H9 (cell line): ENCODE results near the gene PLEKHD1. TPM values are rescaled to one million over a fixed set of nuclear protein-coding genes. Genes with fewer than 3 reads are reported as not detected.

Experiments used
- DNase-seq: peaks from one replicate; pipeline ENCODE4 v3.0.0-alpha.2; 2017
- H2AFZ ChIP-seq: one replicate; pipeline ENCODE4 v1.6.1; 2013; ENCODE audit warnings: mild to moderate bottlenecking, low read length, control low read depth, moderate library complexity
- H2AK5ac ChIP-seq: 2 replicates; pipeline ENCODE4 v1.6.1; 2013; ENCODE audit warnings: low read length, control low read depth, mixed read lengths; ENCODE audit not compliant: insufficient read length
- H2BK120ac ChIP-seq: one replicate; pipeline ENCODE4 v1.6.1; 2013; ENCODE audit warnings: low read depth, mild to moderate bottlenecking, low read length, control low read depth, inconsistent platforms; ENCODE audit not compliant: poor library complexity, severe bottlenecking
- H2BK12ac ChIP-seq: 2 replicates; pipeline ENCODE4 v1.6.1; 2013; ENCODE audit warnings: low read length, control low read depth, mixed read lengths, low read depth; ENCODE audit not compliant: insufficient read length
- H2BK15ac ChIP-seq: 2 replicates; pipeline ENCODE4 v1.6.1; 2013; ENCODE audit warnings: low read depth, low read length, control low read depth
- H2BK20ac ChIP-seq: one replicate; pipeline ENCODE4 v1.6.1; 2013; ENCODE audit warnings: low read depth, mild to moderate bottlenecking, low read length, control low read depth, inconsistent platforms; ENCODE audit not compliant: poor library complexity, severe bottlenecking
- H2BK5ac ChIP-seq: 2 replicates; pipeline ENCODE4 v1.6.1; 2013; ENCODE audit warnings: low read length, control low read depth, mixed read lengths; ENCODE audit not compliant: insufficient read length
- H3K14ac ChIP-seq: 2 replicates; pipeline ENCODE4 v1.6.1; 2013; ENCODE audit warnings: low read length, control low read depth; ENCODE audit not compliant: insufficient read depth
- H3K18ac ChIP-seq: 2 replicates; pipeline ENCODE4 v1.6.1; 2013; ENCODE audit warnings: low read depth, mild to moderate bottlenecking, mixed read lengths, low read length, control low read depth; ENCODE audit not compliant: insufficient read length
- H3K23ac ChIP-seq: 2 replicates; pipeline ENCODE4 v1.6.1; 2013; ENCODE audit warnings: low read length, control low read depth, mixed read lengths, low read depth; ENCODE audit not compliant: insufficient read length
- H3K23me2 ChIP-seq: 2 replicates; pipeline ENCODE4 v1.6.1; 2013; ENCODE audit warnings: low read depth, mild to moderate bottlenecking, mixed read lengths, low read length, control low read depth; ENCODE audit not compliant: insufficient read length, poor library complexity, severe bottlenecking
- H3K27ac ChIP-seq: 2 replicates; pipeline ENCODE4 v1.5.1; 2013; ENCODE audit warnings: low read length, control low read depth, mixed read lengths, low read depth; ENCODE audit not compliant: insufficient read length
- H3K27me3 ChIP-seq: 2 replicates; pipeline ENCODE4 v1.6.1; 2013; ENCODE audit warnings: low read length, control low read depth, inconsistent platforms; ENCODE audit not compliant: insufficient read depth
- H3K4ac ChIP-seq: 2 replicates; pipeline ENCODE4 v1.6.1; 2013; ENCODE audit warnings: low read depth, mild to moderate bottlenecking, control low read depth, inconsistent platforms, low read length, moderate library complexity
- H3K4me1 ChIP-seq: 2 replicates; pipeline ENCODE4 v1.6.1; 2013; ENCODE audit warnings: low read length, control low read depth, inconsistent platforms; ENCODE audit not compliant: insufficient read depth
- H3K4me2 ChIP-seq: 2 replicates; pipeline ENCODE4 v1.6.1; 2013; ENCODE audit warnings: low read length, control low read depth, mixed read lengths; ENCODE audit not compliant: insufficient read length, insufficient read depth
- H3K56ac ChIP-seq: 2 replicates; pipeline ENCODE4 v1.6.1; 2013; ENCODE audit warnings: low read depth, mild to moderate bottlenecking, mixed read lengths, low read length, control low read depth; ENCODE audit not compliant: insufficient read length
- H3K79me1 ChIP-seq: 2 replicates; pipeline ENCODE4 v1.6.1; 2013; ENCODE audit warnings: low read depth, mild to moderate bottlenecking, moderate library complexity, low read length, control low read depth, inconsistent platforms; ENCODE audit not compliant: insufficient read depth, poor library complexity, severe bottlenecking
- H3K79me2 ChIP-seq: 2 replicates; pipeline ENCODE4 v1.6.1; 2013; ENCODE audit warnings: low read length, control low read depth, inconsistent platforms; ENCODE audit not compliant: insufficient read depth
- H3K9ac ChIP-seq: 2 replicates; pipeline ENCODE4 v1.6.1; 2013; ENCODE audit warnings: low read length, control low read depth, mixed read lengths; ENCODE audit not compliant: insufficient read length; ENCODE audit errors: extremely low read depth
- H3K9me3 ChIP-seq: one replicate; pipeline ENCODE4 v1.6.1; 2013; ENCODE audit warnings: low read depth, low read length, inconsistent platforms; ENCODE audit not compliant: control insufficient read depth
- H3T11ph ChIP-seq: one replicate; pipeline ENCODE4 v1.6.1; 2013; ENCODE audit warnings: mild to moderate bottlenecking, low read length, control low read depth, inconsistent platforms
- H4K20me1 ChIP-seq: one replicate; pipeline ENCODE4 v1.6.1; 2013; ENCODE audit not compliant: control insufficient read depth, insufficient read length, insufficient read depth
- H4K5ac ChIP-seq: 2 replicates; pipeline ENCODE4 v1.6.1; 2013; ENCODE audit warnings: low read depth, mild to moderate bottlenecking, mixed read lengths, low read length, control low read depth; ENCODE audit not compliant: insufficient read length
- H4K8ac ChIP-seq: replicated peaks from 2 replicates; pipeline ENCODE4 v1.6.1; 2013; ENCODE audit warnings: low read length, control low read depth, mixed read lengths, low read depth; ENCODE audit not compliant: insufficient read length
- H4K91ac ChIP-seq: 2 replicates; pipeline ENCODE4 v1.6.1; 2013; ENCODE audit warnings: low read depth, mild to moderate bottlenecking, moderate library complexity, mixed read lengths, low read length, control low read depth; ENCODE audit not compliant: insufficient read length
- H3K27ac Mint-ChIP-seq, 3 experiments: 2 replicates in 2 of 3; 3 replicates in 1 of 3; pipeline ENCODE4 v1.8.0; 2020 to 2021; ENCODE audit warnings: mixed read lengths in 3 of 3, mild to moderate bottlenecking in 1 of 3, moderate library complexity in 1 of 3
- H3K27me3 Mint-ChIP-seq: 2 replicates; pipeline ENCODE4 v1.8.0; 2021; ENCODE audit warnings: low read depth, mild to moderate bottlenecking, moderate library complexity, mixed read lengths
- H3K36me3 Mint-ChIP-seq, 3 experiments: 2 replicates in 2 of 3; 3 replicates in 1 of 3; pipeline ENCODE4 v1.8.0; 2020 to 2021; ENCODE audit warnings: low read depth in 3 of 3, mixed read lengths in 3 of 3; ENCODE audit not compliant: insufficient read depth in 1 of 3
- H3K4me1 Mint-ChIP-seq, 2 experiments: 2 replicates each; pipeline ENCODE4 v1.8.0; 2020; ENCODE audit warnings: mixed read lengths in 2 of 2
- H3K4me3 Mint-ChIP-seq, 2 experiments: 2 replicates in 1 of 2; 3 replicates in 1 of 2; pipeline ENCODE4 v1.8.0; 2020 to 2021; ENCODE audit warnings: mild to moderate bottlenecking in 2 of 2, mixed read lengths in 2 of 2, moderate library complexity in 1 of 2
- H3K9me3 Mint-ChIP-seq, 2 experiments: 2 replicates in 1 of 2; 3 replicates in 1 of 2; pipeline ENCODE4 v1.8.0; 2020; ENCODE audit warnings: mild to moderate bottlenecking in 2 of 2, mixed read lengths in 2 of 2, moderate library complexity in 1 of 2
- WGBS: extraction: QIAGEN DNeasy Blood & Tissue Kit; methylation state at CpG from one replicate; pipeline ENCODE4 v1.1.7; 2013; ENCODE audit warnings: missing lambda C conversion rate, low lambda C conversion rate, mixed read lengths; ENCODE audit not compliant: insufficient read length; ENCODE audit errors: extremely low coverage; 5-methylcytosine and 5-hydroxymethylcytosine counted together
- total RNA-seq: library from RNA; stranded (reverse); gene quantifications from 2 replicates; pipeline ENCODE4 v1.2.1, GENCODE V29; 2021
- TF ChIP-seq, protein P1 (sequence below): fragments of 200-600 bp; sonication (generic); conservative IDR thresholded peaks from 3 replicates; pipeline ENCODE4 v1.8.0; 2021; ENCODE audit warnings: antibody characterized with exemption, mild to moderate bottlenecking

Gene PLEKHD1
- total RNA-seq, 1 experiment from 2014 or later = 0.37 TPM

DNA sequence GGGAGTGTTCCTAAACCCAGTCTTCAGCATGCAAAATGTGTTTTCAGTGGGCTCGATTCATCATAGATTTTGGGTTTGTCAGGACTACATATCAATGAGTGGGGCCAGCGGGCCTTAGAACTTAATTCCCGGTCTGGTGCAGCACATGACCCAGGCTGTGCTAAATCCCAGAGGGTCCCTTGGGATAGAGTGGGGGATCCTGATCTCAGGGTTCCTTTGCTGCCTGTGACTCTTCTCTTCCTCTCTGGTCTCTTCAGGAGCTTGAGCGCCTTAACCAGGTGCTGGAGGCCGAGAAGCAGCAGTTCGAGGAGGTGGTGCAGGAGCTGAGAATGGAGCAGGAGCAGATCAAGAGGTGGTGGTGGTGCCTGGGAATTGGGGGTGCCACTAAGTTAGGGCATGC is 37.5 kb downstream of the PLEKHD1 start:
- no peaks in the 10 kb centered on the region for H3K79me1 ChIP-seq
- no peak overlapping the region for H4K5ac ChIP-seq
- no peak overlapping the region for H3K56ac ChIP-seq
- H2AK5ac ChIP-seq = no peak overlapping the region
- H2BK20ac ChIP-seq = no peak overlapping the region
- no peak overlapping the region for H3K14ac ChIP-seq
- no peak overlapping the region for H2BK12ac ChIP-seq
- no peak overlapping the region for H3K27ac ChIP-seq
- no peak overlapping the region for H3K23ac ChIP-seq
- no peak overlapping the region for H3K4me3 Mint-ChIP-seq
- peaks cover 23 to 25% of the 10 kb centered on the region in 2 experiments for H3K4me1 Mint-ChIP-seq
- DNase-seq = no peak
- no peaks in the 10 kb centered on the region; the same call in 1 of the 2 replicates for H3K4me1 ChIP-seq
- no peak overlapping the region for H3K9ac ChIP-seq
- peaks cover 13% of the 10 kb centered on the region for H3K27me3 Mint-ChIP-seq
- no peaks in the 10 kb centered on the region for H3K23me2 ChIP-seq
- no peak overlapping the region for H3K4ac ChIP-seq
- no peaks in the 10 kb centered on the region for H3K9me3 ChIP-seq
- no peak overlapping the region for H3K18ac ChIP-seq
- no peak overlapping the region for H4K8ac ChIP-seq
- H3T11ph ChIP-seq = no peak overlapping the region
- H3K27ac Mint-ChIP-seq = no peak overlapping the region
- no CpG with 5 or more reads among the region's 6 CpGs for WGBS
- TF ChIP-seq, protein P1, sequence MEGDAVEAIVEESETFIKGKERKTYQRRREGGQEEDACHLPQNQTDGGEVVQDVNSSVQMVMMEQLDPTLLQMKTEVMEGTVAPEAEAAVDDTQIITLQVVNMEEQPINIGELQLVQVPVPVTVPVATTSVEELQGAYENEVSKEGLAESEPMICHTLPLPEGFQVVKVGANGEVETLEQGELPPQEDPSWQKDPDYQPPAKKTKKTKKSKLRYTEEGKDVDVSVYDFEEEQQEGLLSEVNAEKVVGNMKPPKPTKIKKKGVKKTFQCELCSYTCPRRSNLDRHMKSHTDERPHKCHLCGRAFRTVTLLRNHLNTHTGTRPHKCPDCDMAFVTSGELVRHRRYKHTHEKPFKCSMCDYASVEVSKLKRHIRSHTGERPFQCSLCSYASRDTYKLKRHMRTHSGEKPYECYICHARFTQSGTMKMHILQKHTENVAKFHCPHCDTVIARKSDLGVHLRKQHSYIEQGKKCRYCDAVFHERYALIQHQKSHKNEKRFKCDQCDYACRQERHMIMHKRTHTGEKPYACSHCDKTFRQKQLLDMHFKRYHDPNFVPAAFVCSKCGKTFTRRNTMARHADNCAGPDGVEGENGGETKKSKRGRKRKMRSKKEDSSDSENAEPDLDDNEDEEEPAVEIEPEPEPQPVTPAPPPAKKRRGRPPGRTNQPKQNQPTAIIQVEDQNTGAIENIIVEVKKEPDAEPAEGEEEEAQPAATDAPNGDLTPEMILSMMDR = no peak
- H2AFZ ChIP-seq = no peak overlapping the region
- no peaks in the 10 kb centered on the region for H3K36me3 Mint-ChIP-seq
- no peaks in the 10 kb centered on the region for H4K20me1 ChIP-seq
- H3K79me2 ChIP-seq = no peaks in the 10 kb centered on the region
- H2BK5ac ChIP-seq = no peak overlapping the region
- H3K27me3 ChIP-seq = no peaks in the 10 kb centered on the region
- H4K91ac ChIP-seq = no peak overlapping the region
- H3K9me3 Mint-ChIP-seq = no peaks in the 10 kb centered on the region
- H3K4me2 ChIP-seq = no peak overlapping the region
- H2BK15ac ChIP-seq = no peak overlapping the region
- H2BK120ac ChIP-seq = no peak overlapping the region
